ENCODE results near the gene ZNF516. TPM values are rescaled to one million over a fixed set of nuclear protein-coding genes. Genes with fewer than 3 reads are reported as not detected.
A peak's percentile ranks its signal among the peaks of the same experiment; 100 is the strongest.
"Not testable (repeated sequence)": the region's sequence is repeated elsewhere in the genome, so short reads cannot be mapped to it uniquely, and the experiment has no call there.

The ZNF516 gene, protein sequence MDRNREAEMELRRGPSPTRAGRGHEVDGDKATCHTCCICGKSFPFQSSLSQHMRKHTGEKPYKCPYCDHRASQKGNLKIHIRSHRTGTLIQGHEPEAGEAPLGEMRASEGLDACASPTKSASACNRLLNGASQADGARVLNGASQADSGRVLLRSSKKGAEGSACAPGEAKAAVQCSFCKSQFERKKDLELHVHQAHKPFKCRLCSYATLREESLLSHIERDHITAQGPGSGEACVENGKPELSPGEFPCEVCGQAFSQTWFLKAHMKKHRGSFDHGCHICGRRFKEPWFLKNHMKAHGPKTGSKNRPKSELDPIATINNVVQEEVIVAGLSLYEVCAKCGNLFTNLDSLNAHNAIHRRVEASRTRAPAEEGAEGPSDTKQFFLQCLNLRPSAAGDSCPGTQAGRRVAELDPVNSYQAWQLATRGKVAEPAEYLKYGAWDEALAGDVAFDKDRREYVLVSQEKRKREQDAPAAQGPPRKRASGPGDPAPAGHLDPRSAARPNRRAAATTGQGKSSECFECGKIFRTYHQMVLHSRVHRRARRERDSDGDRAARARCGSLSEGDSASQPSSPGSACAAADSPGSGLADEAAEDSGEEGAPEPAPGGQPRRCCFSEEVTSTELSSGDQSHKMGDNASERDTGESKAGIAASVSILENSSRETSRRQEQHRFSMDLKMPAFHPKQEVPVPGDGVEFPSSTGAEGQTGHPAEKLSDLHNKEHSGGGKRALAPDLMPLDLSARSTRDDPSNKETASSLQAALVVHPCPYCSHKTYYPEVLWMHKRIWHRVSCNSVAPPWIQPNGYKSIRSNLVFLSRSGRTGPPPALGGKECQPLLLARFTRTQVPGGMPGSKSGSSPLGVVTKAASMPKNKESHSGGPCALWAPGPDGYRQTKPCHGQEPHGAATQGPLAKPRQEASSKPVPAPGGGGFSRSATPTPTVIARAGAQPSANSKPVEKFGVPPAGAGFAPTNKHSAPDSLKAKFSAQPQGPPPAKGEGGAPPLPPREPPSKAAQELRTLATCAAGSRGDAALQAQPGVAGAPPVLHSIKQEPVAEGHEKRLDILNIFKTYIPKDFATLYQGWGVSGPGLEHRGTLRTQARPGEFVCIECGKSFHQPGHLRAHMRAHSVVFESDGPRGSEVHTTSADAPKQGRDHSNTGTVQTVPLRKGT
- total RNA-seq (2022) = 41.6 and 44.2 TPM in 2 replicates
- Bru-seq, nascent RNA = percentile 85 among the genes with signal in this experiment
- percentile 72 among the genes with signal in this experiment for BruChase-seq, experiment 1, labeled RNA remaining after a 6-hour chase
- BruChase-seq, experiment 2, labeled RNA remaining after a 2-hour chase = percentile 75 among the genes with signal in this experiment
- long read RNA-seq, partial matches to known transcripts = 3 of 8 reads
- long read RNA-seq, other reads (novel, unspliced or antisense) = 4 of 8 reads

DNA sequence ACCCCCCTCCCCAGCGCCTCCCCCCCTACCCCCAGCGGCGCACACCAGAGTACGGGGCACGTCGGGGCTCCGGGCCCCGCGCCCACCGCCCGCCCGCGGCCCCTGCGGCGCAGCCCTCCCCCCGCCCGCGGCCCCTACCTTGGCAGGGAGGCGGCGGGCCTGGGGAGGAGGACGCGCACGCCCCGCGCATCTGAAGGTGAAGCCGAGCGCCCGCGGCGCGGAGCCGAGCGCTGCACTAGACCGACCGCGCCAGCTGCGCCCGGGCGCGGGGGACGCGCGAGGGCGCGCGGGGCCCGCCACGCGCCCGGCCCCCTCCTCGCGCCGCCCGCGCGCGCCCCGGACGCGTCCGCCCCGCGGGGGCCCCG lies at the start of gene ZNF516:
TSS of gene ZNF516 (minus strand) at position 237 of the 365 bp plus-strand sequence. CDS start 52,188 bp downstream, outside the sequence.
- Mint-ChIP-seq H3K4me3 (ENCODE audit: low read depth, unreplicated experiment) (peak within 1 kb of the TSS; percentile 89), H3K4me1 (ENCODE audit: low read depth, unreplicated experiment) (peaks cover 15% of the 10 kb centered on the region), H3K27me3 (ENCODE audit: unreplicated experiment) (no peaks in the 10 kb centered on the region), H3K27ac (ENCODE audit: unreplicated experiment) (peak within 1 kb of the TSS; percentile 91), H3K9me3 (ENCODE audit: low read depth, unreplicated experiment) (no peaks in the 10 kb centered on the region), H3K36me3 (ENCODE audit: insufficient read depth, unreplicated experiment) (peaks cover 62% of the 10 kb centered on the region)
- BruUV-seq (replicated peaks) = no TSS peak
- intact Hi-C loops (cut with micrococcal nuclease; ENCODE audit: unreplicated experiment) = loop anchor here (2.0 kb wide), 1 partner anchor 70 kb away; no protein-coding TSS in a partner anchor
- CTCF ChIA-PET = no interaction called here
- DNase-seq = no peak
- TF ChIP-seq, protein P1, sequence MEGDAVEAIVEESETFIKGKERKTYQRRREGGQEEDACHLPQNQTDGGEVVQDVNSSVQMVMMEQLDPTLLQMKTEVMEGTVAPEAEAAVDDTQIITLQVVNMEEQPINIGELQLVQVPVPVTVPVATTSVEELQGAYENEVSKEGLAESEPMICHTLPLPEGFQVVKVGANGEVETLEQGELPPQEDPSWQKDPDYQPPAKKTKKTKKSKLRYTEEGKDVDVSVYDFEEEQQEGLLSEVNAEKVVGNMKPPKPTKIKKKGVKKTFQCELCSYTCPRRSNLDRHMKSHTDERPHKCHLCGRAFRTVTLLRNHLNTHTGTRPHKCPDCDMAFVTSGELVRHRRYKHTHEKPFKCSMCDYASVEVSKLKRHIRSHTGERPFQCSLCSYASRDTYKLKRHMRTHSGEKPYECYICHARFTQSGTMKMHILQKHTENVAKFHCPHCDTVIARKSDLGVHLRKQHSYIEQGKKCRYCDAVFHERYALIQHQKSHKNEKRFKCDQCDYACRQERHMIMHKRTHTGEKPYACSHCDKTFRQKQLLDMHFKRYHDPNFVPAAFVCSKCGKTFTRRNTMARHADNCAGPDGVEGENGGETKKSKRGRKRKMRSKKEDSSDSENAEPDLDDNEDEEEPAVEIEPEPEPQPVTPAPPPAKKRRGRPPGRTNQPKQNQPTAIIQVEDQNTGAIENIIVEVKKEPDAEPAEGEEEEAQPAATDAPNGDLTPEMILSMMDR (IDR thresholded peaks at IDR 0.05; ENCODE audit: unreplicated experiment) = no peak

DNA sequence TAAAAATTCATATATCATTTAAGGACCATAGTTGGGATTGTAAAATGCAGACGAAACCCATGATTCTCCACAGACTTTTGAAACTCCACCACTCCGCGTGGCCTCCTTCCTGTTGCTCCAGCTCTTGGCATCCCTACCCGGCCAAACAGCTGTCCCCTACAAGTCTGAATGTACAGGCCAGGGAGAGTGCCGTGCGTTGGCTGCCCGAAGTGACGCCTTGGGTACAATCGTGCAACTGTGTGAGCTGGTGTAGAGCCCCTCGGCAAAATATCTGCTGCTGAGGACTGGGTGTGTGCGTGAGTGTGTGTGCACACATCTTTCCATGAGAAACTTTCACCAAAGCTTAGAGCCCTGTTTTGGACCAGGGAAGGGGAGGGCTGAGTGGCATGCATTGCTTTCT lies 43.8 kb upstream of the ZNF516 start:
- Mint-ChIP-seq H3K4me3 (ENCODE audit: low read depth, unreplicated experiment) (no peak overlapping the region), H3K36me3 (ENCODE audit: insufficient read depth, unreplicated experiment) (peaks cover 4% of the 10 kb centered on the region), H3K9me3 (ENCODE audit: low read depth, unreplicated experiment) (no peaks in the 10 kb centered on the region), H3K27ac (ENCODE audit: unreplicated experiment) (no peak overlapping the region), H3K4me1 (ENCODE audit: low read depth, unreplicated experiment) (no peaks in the 10 kb centered on the region), H3K27me3 (ENCODE audit: unreplicated experiment) (peaks cover 15% of the 10 kb centered on the region)
- TF ChIP-seq, protein P1 (IDR thresholded peaks at IDR 0.05; ENCODE audit: unreplicated experiment) = no peak
- no TSS peak for BruUV-seq (replicated peaks)
- intact Hi-C loops (cut with micrococcal nuclease; ENCODE audit: unreplicated experiment) = no loop called here
- DNase-seq = no peak
- CTCF ChIA-PET = interaction anchor here (1.1 kb wide), 1 partner anchor 10 kb away, joined by 3 read pairs; no protein-coding TSS in a partner anchor

DNA sequence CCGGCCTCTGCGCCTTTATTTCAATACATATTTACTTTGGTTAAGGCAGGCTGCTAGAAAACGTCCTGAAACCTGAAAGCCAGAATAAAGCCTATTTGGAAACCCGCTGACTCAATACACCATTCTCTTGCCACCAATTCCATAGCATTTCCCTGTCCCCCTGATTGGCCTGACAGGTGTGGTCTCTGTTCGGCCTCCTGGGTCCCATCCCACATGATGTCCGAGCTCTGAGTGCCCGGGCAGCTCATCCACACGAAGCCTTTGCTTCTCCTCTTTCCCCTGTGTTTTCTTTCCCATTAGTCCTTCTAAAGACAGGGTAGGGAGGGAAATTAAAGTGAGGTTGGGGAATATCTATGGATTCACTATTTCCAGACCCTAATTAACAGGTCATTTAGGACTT lies 42.6 kb upstream of the ZNF516 start:
- DNase-seq = no peak
- no TSS peak for BruUV-seq (replicated peaks)
- TF ChIP-seq, protein P1 (IDR thresholded peaks at IDR 0.05; ENCODE audit: unreplicated experiment) = no peak
- Mint-ChIP-seq H3K27me3 (ENCODE audit: unreplicated experiment) (peaks cover 13% of the 10 kb centered on the region), H3K9me3 (ENCODE audit: low read depth, unreplicated experiment) (no peaks in the 10 kb centered on the region), H3K4me1 (ENCODE audit: low read depth, unreplicated experiment) (no peaks in the 10 kb centered on the region), H3K4me3 (ENCODE audit: low read depth, unreplicated experiment) (no peak overlapping the region), H3K27ac (ENCODE audit: unreplicated experiment) (no peak overlapping the region), H3K36me3 (ENCODE audit: insufficient read depth, unreplicated experiment) (peaks cover 4% of the 10 kb centered on the region)
- CTCF ChIA-PET = interaction anchor here (1.1 kb wide), 1 partner anchor 9 kb away, joined by 3 read pairs; no protein-coding TSS in a partner anchor
- intact Hi-C loops (cut with micrococcal nuclease; ENCODE audit: unreplicated experiment) = no loop called here

- H3K27ac Mint-ChIP-seq (ENCODE audit: unreplicated experiment); BruUV-seq (replicated peaks); CTCF ChIA-PET; H3K9me3 Mint-ChIP-seq (ENCODE audit: low read depth, unreplicated experiment); intact Hi-C loops (cut with micrococcal nuclease; ENCODE audit: unreplicated experiment); DNase-seq; H3K4me1 Mint-ChIP-seq (ENCODE audit: low read depth, unreplicated experiment); H3K4me3 Mint-ChIP-seq (ENCODE audit: low read depth, unreplicated experiment): not testable (repeated sequence)
- Mint-ChIP-seq H3K36me3 (ENCODE audit: insufficient read depth, unreplicated experiment) (peaks cover 10% of the 10 kb centered on the region), H3K27me3 (ENCODE audit: unreplicated experiment) (peaks cover 13% of the 10 kb centered on the region)
These were observed 41.6 kb upstream of the ZNF516 start for GRCh38 chr18:76536593-76536992.

Measured in Calu3 (cell line).